Body of pancreas (tissue), 4 donors: Measurements from ENCODE around the gene OR2V2.

ENCODE experiments used
- POLR2A ChIP-seq, 3 donors: fragments of 450-650 bp; IDR thresholded peaks; one replicate each; pipeline ENCODE4 v1.6.1; 2016; ENCODE audit warnings: antibody characterized with exemption in 3 of 3, mild to moderate bottlenecking in 2 of 3
- TF ChIP-seq, protein P1 (sequence below), 7 experiments: fragments of 450-650 bp in 4 of 7; fragments of 200-600 bp in 3 of 7; sonication (generic) in 3 of 7; IDR thresholded peaks; one replicate each; pipeline ENCODE4 v1.5.1; 2016 to 2019; ENCODE audit warnings: antibody characterized with exemption in 7 of 7

DNA sequence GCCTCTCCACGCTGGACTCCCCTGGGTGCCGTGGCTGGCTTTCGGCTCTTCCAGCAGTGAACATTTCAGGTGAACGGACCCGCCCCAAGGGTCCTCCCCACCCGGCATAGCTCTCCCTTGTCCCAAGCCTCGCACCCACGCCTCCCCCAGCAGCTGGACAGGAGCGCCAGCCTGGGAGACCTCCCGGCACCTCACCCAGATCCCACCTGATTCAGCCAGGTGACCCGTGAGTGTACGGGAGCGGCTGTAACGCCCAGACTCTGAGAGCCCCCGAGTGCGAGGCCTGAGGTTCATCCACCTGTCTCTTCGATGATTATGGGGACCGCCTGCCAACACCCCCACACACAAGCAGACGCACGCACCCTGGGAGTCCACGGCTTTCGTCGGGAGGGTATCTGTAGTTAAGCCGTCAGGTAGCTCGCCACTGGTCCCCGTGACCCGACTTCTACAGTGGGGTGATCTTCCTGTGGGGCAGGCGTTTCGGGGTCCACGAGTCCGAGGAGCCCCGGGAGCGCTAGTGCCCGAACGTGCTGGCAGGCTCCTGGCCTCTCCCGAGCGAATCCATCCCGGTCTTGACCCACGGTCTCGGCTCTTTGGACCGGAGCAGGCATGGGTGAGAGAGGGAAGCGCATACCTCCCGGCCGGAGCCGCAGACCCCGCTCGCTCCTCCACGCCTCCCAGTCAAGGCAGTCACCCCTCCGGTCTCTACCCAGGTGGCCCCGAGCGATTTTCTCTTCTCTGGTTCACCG is 42.8 kb downstream of the OR2V2 start:
- TF ChIP-seq, protein P1, sequence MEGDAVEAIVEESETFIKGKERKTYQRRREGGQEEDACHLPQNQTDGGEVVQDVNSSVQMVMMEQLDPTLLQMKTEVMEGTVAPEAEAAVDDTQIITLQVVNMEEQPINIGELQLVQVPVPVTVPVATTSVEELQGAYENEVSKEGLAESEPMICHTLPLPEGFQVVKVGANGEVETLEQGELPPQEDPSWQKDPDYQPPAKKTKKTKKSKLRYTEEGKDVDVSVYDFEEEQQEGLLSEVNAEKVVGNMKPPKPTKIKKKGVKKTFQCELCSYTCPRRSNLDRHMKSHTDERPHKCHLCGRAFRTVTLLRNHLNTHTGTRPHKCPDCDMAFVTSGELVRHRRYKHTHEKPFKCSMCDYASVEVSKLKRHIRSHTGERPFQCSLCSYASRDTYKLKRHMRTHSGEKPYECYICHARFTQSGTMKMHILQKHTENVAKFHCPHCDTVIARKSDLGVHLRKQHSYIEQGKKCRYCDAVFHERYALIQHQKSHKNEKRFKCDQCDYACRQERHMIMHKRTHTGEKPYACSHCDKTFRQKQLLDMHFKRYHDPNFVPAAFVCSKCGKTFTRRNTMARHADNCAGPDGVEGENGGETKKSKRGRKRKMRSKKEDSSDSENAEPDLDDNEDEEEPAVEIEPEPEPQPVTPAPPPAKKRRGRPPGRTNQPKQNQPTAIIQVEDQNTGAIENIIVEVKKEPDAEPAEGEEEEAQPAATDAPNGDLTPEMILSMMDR (IDR thresholded peaks at IDR 0.05), result no peak
- TF ChIP-seq POLR2A (IDR thresholded peaks at IDR 0.05), result no peak
